Esophagus squamous epithelium (tissue), 4 donors: Measurements from ENCODE around the gene ATP1B3.

Experiments
- CTCF ChIP-seq, 6 experiments: fragments of 450-650 bp in 4 of 6; fragments of 200-600 bp in 2 of 6; sonication (generic) in 2 of 6; IDR thresholded peaks; one replicate each; pipeline ENCODE4 v1.5.1; 2016 to 2019; ENCODE audit warnings: antibody characterized with exemption in 6 of 6, mild to moderate bottlenecking in 4 of 6, moderate library complexity in 4 of 6
- POLR2A ChIP-seq, 4 donors: fragments of 450-650 bp; IDR thresholded peaks; one replicate each; pipeline ENCODE4 v1.6.1; 2017; ENCODE audit warnings: antibody characterized with exemption in 4 of 4, mild to moderate bottlenecking in 4 of 4, moderate library complexity in 3 of 4

- TF ChIP-seq CTCF (IDR thresholded peaks at IDR 0.05), result peak in 1 of 6 experiments; percentile 18
- no peak for TF ChIP-seq POLR2A (IDR thresholded peaks at IDR 0.05)
These were observed 47.6 kb upstream of the ATP1B3 start for GRCh38 chr3:141828890-141829289.
